GM18867 (cell line): ENCODE results near the gene PNKD.

ENCODE experiments used
- ATAC-seq: cut with Tn5 transposase; IDR thresholded peaks from one replicate; pipeline ENCODE4 v1.9.1; 2021; ENCODE audit warnings: mild to moderate bottlenecking, moderate library complexity; ENCODE audit not compliant: unreplicated experiment

The PNKD gene

GRCh38 chr2:218368621-218369153, 98.4 kb downstream of the PNKD start:
- no peak for ATAC-seq

- no peak for ATAC-seq
Measured at GRCh38 chr2:218369330-218369729, 99.0 kb downstream of the PNKD start.

GRCh38 chr2:218370410-218371063, 100.2 kb downstream of the PNKD start:
- ATAC-seq: no peak

- no peak for ATAC-seq
Measured at GRCh38 chr2:218371983-218372350, 101.6 kb downstream of the PNKD start.

DNA sequence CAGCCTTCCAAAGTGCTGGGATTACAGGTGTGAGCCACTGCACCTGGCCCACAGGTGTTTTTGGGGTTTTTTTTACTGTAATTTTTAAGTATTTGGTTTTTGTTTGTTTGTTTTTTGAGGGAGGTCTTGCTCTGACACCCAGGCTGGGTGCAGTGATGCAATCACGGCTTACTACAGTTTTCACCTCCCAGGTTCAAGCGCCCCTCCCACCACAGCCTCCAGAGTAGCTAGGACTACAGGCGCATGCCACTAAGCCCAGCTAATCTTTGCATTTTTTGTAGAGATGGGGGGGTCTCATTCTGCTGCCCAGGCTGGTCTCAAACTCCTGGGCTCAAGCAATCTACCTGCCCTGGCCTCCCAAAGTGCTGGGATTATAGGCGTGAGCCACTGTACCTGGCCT, 104.5 kb downstream of the PNKD start:
- no peak for ATAC-seq

- ATAC-seq: no peak
Measured at GRCh38 chr2:218375212-218375611, 104.9 kb downstream of the PNKD start.

DNA sequence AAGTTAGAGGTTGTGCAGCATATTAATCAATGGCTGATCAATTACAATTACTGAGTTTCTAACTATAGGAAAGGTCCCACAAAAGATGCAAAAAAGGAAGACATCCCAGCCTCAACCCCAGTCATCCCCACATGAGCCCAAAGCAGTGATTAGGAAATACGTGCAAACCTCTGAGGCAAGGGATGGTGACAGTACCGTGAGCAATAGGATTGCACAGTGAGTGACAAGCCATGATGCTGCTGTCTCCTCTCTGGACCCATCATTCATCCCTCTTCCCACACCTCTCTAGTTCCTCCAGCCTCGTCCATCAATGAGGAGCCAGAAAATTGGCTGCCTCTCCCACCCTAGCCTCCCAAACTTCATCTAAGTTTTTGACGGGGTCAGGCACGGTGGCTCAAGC, 107.7 kb downstream of the PNKD start:
- no peak for ATAC-seq

GRCh38 chr2:218381916-218382366, 111.6 kb downstream of the PNKD start, which contains the start of gene SLC11A1:
Gene SLC11A1, plus strand, starts transcription at chr2:218382273. Its CDS starts 96 bp downstream, at chr2:218382369.
- no peak for ATAC-seq

DNA sequence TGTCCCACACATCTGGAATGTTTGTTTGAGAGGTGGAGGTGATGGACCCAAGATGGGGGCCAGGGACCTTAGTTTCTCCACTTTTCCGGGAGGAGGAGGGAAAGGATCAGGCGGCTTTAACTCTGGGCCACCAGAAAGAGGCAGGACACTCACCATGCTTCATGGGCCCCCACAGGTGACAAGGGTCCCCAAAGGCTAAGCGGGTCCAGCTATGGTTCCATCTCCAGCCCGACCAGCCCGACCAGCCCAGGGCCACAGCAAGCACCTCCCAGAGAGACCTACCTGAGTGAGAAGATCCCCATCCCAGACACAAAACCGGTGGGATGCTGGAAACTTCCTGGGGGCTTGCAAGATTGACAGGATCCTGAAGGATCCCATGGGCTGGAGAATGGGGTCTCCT, 112.5 kb downstream of the PNKD start:
- ATAC-seq: no peak

GRCh38 chr2:218383892-218384519, 113.7 kb downstream of the PNKD start:
- no peak for ATAC-seq

DNA sequence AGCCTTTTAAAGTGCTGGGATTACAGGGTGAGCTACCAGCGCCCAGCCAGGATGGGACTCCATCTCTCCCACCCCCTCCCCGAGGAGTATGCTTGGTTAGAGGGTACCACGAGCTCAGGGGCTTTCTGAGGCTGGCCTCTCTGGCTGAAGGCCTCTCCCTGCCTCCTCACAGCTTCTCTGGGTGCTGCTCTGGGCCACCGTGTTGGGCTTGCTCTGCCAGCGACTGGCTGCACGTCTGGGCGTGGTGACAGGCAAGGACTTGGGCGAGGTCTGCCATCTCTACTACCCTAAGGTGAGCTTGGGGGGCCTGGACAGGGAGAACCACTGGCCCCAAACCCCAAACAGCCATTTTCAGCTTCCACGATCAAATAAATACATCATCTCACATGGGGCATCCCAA, 114.7 kb downstream of the PNKD start:
- ATAC-seq: no peak

GRCh38 chr2:218386505-218387368, 116.4 kb downstream of the PNKD start:
- no peak for ATAC-seq

DNA sequence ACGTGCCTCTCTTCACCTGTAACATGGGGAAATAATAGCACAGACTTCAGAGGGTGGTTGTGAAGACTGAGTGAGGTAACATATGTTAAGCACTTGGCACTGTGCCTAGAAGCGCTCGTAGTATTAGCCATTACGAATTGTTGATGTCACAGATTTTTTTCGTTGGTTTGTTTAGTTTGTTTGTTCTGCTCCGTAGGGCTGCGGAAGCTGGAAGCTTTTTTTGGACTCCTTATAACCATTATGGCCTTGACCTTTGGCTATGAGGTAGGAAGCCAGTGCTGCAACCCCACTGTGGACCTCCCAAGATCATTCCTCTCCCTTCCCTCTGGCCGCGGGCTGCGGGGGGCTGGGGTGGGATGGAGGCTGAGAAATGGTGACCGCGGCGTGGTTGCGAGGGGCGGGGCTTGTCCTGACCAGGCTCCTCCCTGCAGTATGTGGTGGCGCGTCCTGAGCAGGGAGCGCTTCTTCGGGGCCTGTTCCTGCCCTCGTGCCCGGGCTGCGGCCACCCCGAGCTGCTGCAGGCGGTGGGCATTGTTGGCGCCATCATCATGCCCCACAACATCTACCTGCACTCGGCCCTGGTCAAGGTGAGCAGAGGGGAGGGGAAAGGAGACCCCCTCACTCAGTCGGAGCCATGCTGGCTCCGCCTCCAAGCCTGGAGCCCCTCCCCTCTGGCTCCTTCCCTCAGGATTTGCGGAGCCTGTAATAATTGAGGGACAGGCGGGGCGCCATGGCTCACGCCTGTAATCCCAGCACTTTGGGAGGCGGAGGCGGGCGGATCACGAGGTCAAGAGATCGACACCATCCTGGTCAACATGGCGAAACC, 117.3 kb downstream of the PNKD start:
- ATAC-seq: no peak

- no peak for ATAC-seq
Measured at GRCh38 chr2:218389333-218390150, 119.2 kb downstream of the PNKD start.

DNA sequence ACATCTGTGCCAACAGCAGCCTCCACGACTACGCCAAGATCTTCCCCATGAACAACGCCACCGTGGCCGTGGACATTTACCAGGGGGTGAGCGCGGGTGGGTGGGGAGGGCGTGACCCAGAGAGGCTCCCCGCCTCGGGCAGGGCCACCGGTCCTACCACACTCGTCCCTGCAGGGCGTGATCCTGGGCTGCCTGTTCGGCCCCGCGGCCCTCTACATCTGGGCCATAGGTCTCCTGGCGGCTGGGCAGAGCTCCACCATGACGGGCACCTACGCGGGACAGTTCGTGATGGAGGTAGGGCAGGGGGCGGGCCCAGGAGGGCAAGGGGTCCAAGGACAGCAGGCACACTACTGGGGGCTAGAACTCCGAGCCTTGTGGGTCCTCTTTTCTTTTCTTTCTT, 120.9 kb downstream of the PNKD start:
- ATAC-seq: no peak

DNA sequence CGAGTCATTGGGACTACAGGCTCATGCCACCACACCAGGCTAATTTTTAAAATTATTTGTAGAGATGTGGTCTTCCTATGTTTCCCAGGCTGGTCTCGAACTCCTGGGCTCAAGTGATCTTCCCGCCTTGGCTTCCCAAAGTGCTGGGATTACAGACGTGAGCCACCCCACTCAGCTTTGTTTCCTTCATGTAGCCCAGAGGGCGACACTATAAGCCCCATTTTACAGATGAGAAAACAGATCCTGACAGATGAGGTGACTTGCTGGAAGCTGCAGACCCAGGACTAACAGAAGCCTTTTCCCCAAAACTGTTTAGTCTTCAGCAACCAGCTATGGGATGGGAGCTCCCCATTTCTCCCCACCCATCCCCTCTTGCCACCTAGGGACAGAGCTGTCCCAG, 122.1 kb downstream of the PNKD start:
- no peak for ATAC-seq

DNA sequence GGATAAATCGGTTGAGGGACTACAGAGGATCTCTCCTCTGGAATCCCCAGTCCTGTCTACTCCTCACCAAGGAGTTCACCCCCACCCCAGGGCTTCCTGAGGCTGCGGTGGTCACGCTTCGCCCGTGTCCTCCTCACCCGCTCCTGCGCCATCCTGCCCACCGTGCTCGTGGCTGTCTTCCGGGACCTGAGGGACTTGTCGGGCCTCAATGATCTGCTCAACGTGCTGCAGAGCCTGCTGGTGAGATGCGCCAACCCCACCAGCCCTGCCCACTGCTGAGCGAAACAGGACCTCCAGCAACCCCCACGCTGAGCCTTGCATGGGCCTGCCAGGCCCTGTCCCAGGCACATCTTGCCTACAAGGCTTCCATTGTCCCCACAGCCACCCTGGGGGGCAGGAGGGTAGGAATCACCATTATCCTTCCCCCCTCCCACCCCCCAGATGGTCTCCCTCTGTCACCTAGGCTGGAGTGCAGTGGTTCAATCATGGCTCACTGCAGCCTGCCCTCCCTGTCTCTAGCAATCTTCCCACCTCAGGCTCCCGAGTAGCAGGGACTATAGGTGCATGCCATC, 122.7 kb downstream of the PNKD start:
- no peak for ATAC-seq

GRCh38 chr2:218393750-218394290, 123.5 kb downstream of the PNKD start:
- ATAC-seq: no peak
